Testis (tissue), 2 donors: ENCODE results near the gene CORO2B.

Source experiments
- POLR2A ChIP-seq: fragments of 450-650 bp; IDR thresholded peaks from one replicate; pipeline ENCODE4 v1.6.1; 2017; ENCODE audit warnings: antibody characterized with exemption, mild to moderate bottlenecking, moderate library complexity
- TF ChIP-seq, protein P1 (sequence below), 3 experiments: fragments of 450-650 bp in 2 of 3; fragments of 200-600 bp in 1 of 3; sonication (generic) in 1 of 3; IDR thresholded peaks; one replicate each; pipeline ENCODE4 v1.5.1; 2016 to 2019; ENCODE audit warnings: antibody characterized with exemption in 3 of 3, mild to moderate bottlenecking in 2 of 3, moderate library complexity in 1 of 3

DNA sequence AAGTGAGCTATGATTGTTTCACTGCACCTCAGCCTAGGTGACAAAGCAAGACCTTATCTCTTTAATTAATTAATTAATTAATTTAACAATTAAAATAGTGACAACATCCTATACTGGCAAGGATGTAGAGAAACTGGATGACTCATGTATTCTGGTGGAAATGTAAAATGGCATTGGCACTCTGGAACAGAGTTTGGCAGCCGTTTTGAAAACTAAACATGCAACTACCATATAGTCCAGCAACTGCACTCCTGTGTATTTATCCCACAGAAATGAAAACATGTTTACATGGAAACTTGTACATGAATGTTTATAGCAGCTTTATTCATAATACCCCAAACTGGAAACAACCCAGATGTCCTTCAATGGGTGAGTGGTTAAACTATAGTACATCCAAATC is 185.3 kb downstream of the CORO2B start:
- TF ChIP-seq, protein P1, sequence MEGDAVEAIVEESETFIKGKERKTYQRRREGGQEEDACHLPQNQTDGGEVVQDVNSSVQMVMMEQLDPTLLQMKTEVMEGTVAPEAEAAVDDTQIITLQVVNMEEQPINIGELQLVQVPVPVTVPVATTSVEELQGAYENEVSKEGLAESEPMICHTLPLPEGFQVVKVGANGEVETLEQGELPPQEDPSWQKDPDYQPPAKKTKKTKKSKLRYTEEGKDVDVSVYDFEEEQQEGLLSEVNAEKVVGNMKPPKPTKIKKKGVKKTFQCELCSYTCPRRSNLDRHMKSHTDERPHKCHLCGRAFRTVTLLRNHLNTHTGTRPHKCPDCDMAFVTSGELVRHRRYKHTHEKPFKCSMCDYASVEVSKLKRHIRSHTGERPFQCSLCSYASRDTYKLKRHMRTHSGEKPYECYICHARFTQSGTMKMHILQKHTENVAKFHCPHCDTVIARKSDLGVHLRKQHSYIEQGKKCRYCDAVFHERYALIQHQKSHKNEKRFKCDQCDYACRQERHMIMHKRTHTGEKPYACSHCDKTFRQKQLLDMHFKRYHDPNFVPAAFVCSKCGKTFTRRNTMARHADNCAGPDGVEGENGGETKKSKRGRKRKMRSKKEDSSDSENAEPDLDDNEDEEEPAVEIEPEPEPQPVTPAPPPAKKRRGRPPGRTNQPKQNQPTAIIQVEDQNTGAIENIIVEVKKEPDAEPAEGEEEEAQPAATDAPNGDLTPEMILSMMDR (IDR thresholded peaks at IDR 0.05): no peak
- no peak for TF ChIP-seq POLR2A
